IMR-90 (cell line): ENCODE data around the gene PIAS2. TPM values are rescaled to one million over a fixed set of nuclear protein-coding genes. Genes with fewer than 3 reads are reported as not detected.
A peak's percentile ranks its signal among the peaks of the same experiment; 100 is the strongest.

ENCODE experiments used
- ATAC-seq: fragments of 200-7000 bp; cut with Tn5 transposase; 2 replicates; pipeline ENCODE4 v1.9.1; 2020; ENCODE audit warnings: low read depth, mild to moderate bottlenecking, moderate library complexity
- BruUV-seq: library from RNA; stranded (reverse); fragments of 400-500 nt; replicated peaks from 2 replicates; lab custom pipeline; 2021; lab: Mats Ljungman, UMichigan
- CTCF ChIA-PET: fragments of 300-600 bp; formaldehyde crosslinking; extraction: SDS; loops from one replicate; lab custom pipeline; 2021; ENCODE audit warnings: antibody characterized with exemption; lab: Yijun Ruan, JAX
- POLR2A ChIA-PET: fragments of 300-600 bp; sonication (Branson Sonifier 250); formaldehyde crosslinking; loops from one replicate; lab custom pipeline; 2022; ENCODE audit warnings: antibody characterized with exemption; ENCODE audit not compliant: unreplicated experiment; lab: Charles Lee
- DNase-seq: peaks from one replicate; pipeline ENCODE4 v3.0.0; 2013
- H2AFZ ChIP-seq: replicated peaks from 2 replicates; pipeline ENCODE3; 2013; ENCODE audit warnings: low read length, mild to moderate bottlenecking; ENCODE audit not compliant: poor library complexity
- H2AK5ac ChIP-seq: 2 replicates; pipeline ENCODE4 v1.6.1; 2013; ENCODE audit warnings: low read depth, low read length, inconsistent platforms
- H2AK9ac ChIP-seq: replicated peaks from 2 replicates; pipeline ENCODE3; 2013; ENCODE audit warnings: mild to moderate bottlenecking, low read depth, low read length, moderate library complexity; ENCODE audit not compliant: poor library complexity
- H2BK120ac ChIP-seq: 2 replicates; pipeline ENCODE4 v1.6.1; 2013; ENCODE audit warnings: low read depth, low read length, inconsistent platforms
- H2BK15ac ChIP-seq: 3 replicates; pipeline ENCODE4 v1.6.1; 2013; ENCODE audit warnings: low read depth, low read length, inconsistent platforms
- H2BK20ac ChIP-seq: 2 replicates; pipeline ENCODE4 v1.6.1; 2013; ENCODE audit warnings: low read depth, mild to moderate bottlenecking, inconsistent platforms, low read length, moderate library complexity
- H2BK5ac ChIP-seq: 2 replicates; pipeline ENCODE4 v1.6.1; 2013; ENCODE audit warnings: mild to moderate bottlenecking, low read depth, low read length, inconsistent platforms; ENCODE audit not compliant: poor library complexity, severe bottlenecking
- H3K14ac ChIP-seq: replicated peaks from 2 replicates; pipeline ENCODE4 v1.6.1; 2013; ENCODE audit warnings: low read depth, low read length, inconsistent platforms
- H3K18ac ChIP-seq: 2 replicates; pipeline ENCODE4 v1.6.1; 2013; ENCODE audit warnings: low read depth, low read length, control low read depth
- H3K23ac ChIP-seq: 2 replicates; pipeline ENCODE4 v1.6.1; 2013; ENCODE audit warnings: low read depth, low read length, inconsistent platforms
- H3K27ac ChIP-seq: 2 replicates; pipeline ENCODE4 v1.5.1; 2013; ENCODE audit warnings: mild to moderate bottlenecking, control low read depth, low read length; ENCODE audit not compliant: insufficient read depth
- H3K27me3 ChIP-seq: 2 replicates; pipeline ENCODE4 v1.6.1; 2013; ENCODE audit warnings: low read length; ENCODE audit not compliant: control insufficient read depth, insufficient read depth
- H3K36me3 ChIP-seq: 2 replicates; pipeline ENCODE4 v1.6.1; 2013; ENCODE audit warnings: low read length, mixed read lengths; ENCODE audit not compliant: control insufficient read depth, insufficient read depth
- H3K4ac ChIP-seq: 2 replicates; pipeline ENCODE4 v1.6.1; 2013; ENCODE audit warnings: low read depth, low read length, inconsistent platforms
- H3K4me1 ChIP-seq: 2 replicates; pipeline ENCODE4 v1.6.1; 2013; ENCODE audit warnings: low read length, mixed read lengths; ENCODE audit not compliant: control insufficient read depth, insufficient read depth
- H3K4me2 ChIP-seq: 2 replicates; pipeline ENCODE4 v1.6.1; 2013; ENCODE audit warnings: low read depth, mild to moderate bottlenecking, control low read depth, low read length, moderate library complexity
- H3K4me3 ChIP-seq: 2 replicates; pipeline ENCODE4 v1.5.1; 2013; ENCODE audit warnings: low read depth, mild to moderate bottlenecking, control low read depth, low read length, moderate library complexity; ENCODE audit not compliant: insufficient read depth
- H3K56ac ChIP-seq: 2 replicates; pipeline ENCODE4 v1.6.1; 2013; ENCODE audit warnings: low read length, inconsistent platforms; ENCODE audit not compliant: insufficient read depth; ENCODE audit errors: extremely low read depth
- H3K79me1 ChIP-seq, 2 experiments: 2 replicates each; pipeline ENCODE4 v1.6.1; 2013; ENCODE audit warnings: low read length in 2 of 2, inconsistent platforms in 1 of 2, low read depth in 1 of 2
- H3K9ac ChIP-seq: 2 replicates; pipeline ENCODE4 v1.6.1; 2013; ENCODE audit warnings: low read depth, low read length, control low read depth
- H3K9me1 ChIP-seq: 2 replicates; pipeline ENCODE4 v1.6.1; 2013; ENCODE audit warnings: low read length, inconsistent platforms; ENCODE audit not compliant: insufficient read depth
- H3K9me3 ChIP-seq: 2 replicates; pipeline ENCODE4 v1.6.1; 2013; ENCODE audit warnings: low read length; ENCODE audit not compliant: control insufficient read depth, insufficient read depth
- H4K20me1 ChIP-seq: 2 replicates; pipeline ENCODE4 v1.6.1; 2013; ENCODE audit warnings: low read length, inconsistent platforms; ENCODE audit not compliant: insufficient read depth
- H4K5ac ChIP-seq: 2 replicates; pipeline ENCODE4 v1.6.1; 2013; ENCODE audit warnings: mild to moderate bottlenecking, low read depth, low read length, control low read depth
- H4K8ac ChIP-seq, 2 experiments: 2 replicates each; pipeline ENCODE4 v1.6.1; 2013; ENCODE audit warnings: low read depth in 2 of 2, low read length in 2 of 2, control low read depth in 1 of 2, inconsistent platforms in 1 of 2
- H4K91ac ChIP-seq: 2 replicates; pipeline ENCODE4 v1.6.1; 2013; ENCODE audit warnings: low read depth, low read length, inconsistent platforms; ENCODE audit not compliant: insufficient read depth
- CHD1 ChIP-seq: IDR thresholded peaks from 2 replicates; pipeline ENCODE4 v1.6.1; 2012; ENCODE audit warnings: low read depth, low read length, improper control_type of control experiment
- dilution Hi-C: fragments of 300-500 bp; cut with HindIII; formaldehyde crosslinking; loops from one replicate; pipeline ENCODE4 v1.14.3; 2018; ENCODE audit warnings: low sequenced_read_pairs; ENCODE audit not compliant: unreplicated experiment
- in situ Hi-C: fragments of 300-500 bp; cut with MboI; formaldehyde crosslinking; loops from 3 replicates; pipeline ENCODE4 v1.14.3; 2019; ENCODE audit warnings: low sequenced_read_pairs, inconsistent platforms, mixed read lengths
- intact Hi-C: fragments of 100-400 bp; cut with micrococcal nuclease; formaldehyde crosslinking; loops from 2 replicates; pipeline ENCODE4 v1.10.0; 2022
- polyA plus RNA-seq, 3 experiments: library from polyadenylated mRNA; depleted of rRNA; stranded (reverse); fragments of >200 nt; gene quantifications; 2 replicates each; pipeline ENCODE4 v1.2.3, GENCODE V29; 2012; ENCODE audit warnings: low replicate concordance in 1 of 3
- total RNA-seq: library from RNA; depleted of rRNA; stranded (reverse); fragments of >200 nt; gene quantifications from 2 replicates; pipeline ENCODE4 v1.2.3, GENCODE V29; 2012
- TF ChIP-seq, protein P1 (sequence below): fragments of 150-350 bp; IDR thresholded peaks from 2 replicates; pipeline ENCODE4 v1.6.1; 2017; ENCODE audit warnings: mild to moderate bottlenecking, antibody characterized with exemption, low read length, low read depth

Gene PIAS2
- total and polyA plus RNA-seq, 2 of the 4 experiments (the other 2 are of a cell fraction): 15.1 to 28.9 TPM

DNA sequence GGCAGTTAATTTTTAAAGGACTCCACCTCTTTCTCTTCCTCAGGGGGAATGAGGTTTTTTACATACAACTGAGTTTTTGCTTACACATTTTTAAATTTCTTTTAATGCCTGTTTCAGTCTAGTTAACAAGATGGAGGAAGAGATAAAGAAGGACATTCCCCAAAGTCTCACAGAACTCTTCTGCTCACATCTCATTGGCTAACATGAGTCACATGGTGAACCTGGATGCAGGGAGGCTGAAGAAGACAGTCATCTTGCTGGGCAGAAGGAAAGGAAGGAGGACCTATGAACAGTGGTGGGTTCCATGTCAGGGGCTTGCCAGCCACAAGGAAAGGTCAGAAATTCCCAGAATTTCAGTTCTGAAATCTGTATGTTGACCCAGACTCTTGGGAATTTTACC lies 150.1 kb downstream of the PIAS2 start:
- Histone ChIP-seq H3K4me2 (no peak overlapping the region), H3K56ac (no peak overlapping the region), H3K9me3 (no peaks in the 10 kb centered on the region), H4K8ac (no peak overlapping the region), H3K27ac (no peak overlapping the region), H3K9me1 (no peaks in the 10 kb centered on the region), H3K79me1 (no peaks in the 10 kb centered on the region), H2AFZ (no peak overlapping the region), H3K27me3 (peaks cover 1% of the 10 kb centered on the region; the same call in 1 of the 2 replicates), H2BK20ac (no peak overlapping the region), H3K4me3 (no peak overlapping the region), H3K18ac (no peak overlapping the region), H3K4ac (no peak overlapping the region), H2AK5ac (no peak overlapping the region), H2BK120ac (no peak overlapping the region), H4K91ac (no peak overlapping the region), H3K23ac (no peak overlapping the region), H4K5ac (no peak overlapping the region), H2AK9ac (no peak overlapping the region), H3K36me3 (no peaks in the 10 kb centered on the region), H3K14ac (no peak overlapping the region), H2BK15ac (no peak overlapping the region), H3K9ac (no peak overlapping the region), H4K20me1 (no peaks in the 10 kb centered on the region), H2BK5ac (no peak overlapping the region), H3K4me1 (no peaks in the 10 kb centered on the region)
- ChIA-PET POLR2A (no interaction called here), CTCF (no interaction called here)
- no peak for ATAC-seq
- no TSS peak for BruUV-seq
- DNase-seq: no peak
- dilution Hi-C loops (no loop called here), intact Hi-C loops (no loop called here), in situ Hi-C loops (no loop called here)
- TF ChIP-seq CHD1: no peak
- TF ChIP-seq, protein P1, sequence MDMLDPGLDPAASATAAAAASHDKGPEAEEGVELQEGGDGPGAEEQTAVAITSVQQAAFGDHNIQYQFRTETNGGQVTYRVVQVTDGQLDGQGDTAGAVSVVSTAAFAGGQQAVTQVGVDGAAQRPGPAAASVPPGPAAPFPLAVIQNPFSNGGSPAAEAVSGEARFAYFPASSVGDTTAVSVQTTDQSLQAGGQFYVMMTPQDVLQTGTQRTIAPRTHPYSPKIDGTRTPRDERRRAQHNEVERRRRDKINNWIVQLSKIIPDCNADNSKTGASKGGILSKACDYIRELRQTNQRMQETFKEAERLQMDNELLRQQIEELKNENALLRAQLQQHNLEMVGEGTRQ: peak; percentile 27; the same call in 1 of the 2 replicates
